A549 (cell line): ENCODE results near the gene CDR2. TPM values are rescaled to one million over a fixed set of nuclear protein-coding genes. Genes with fewer than 3 reads are reported as not detected.

Source experiments
- ATAC-seq, 2 experiments: fragments of 200-7000 bp in 1 of 2; fragments of >200 bp in 1 of 2; cut with Nextera tagmentation in 1 of 2; cut with Tn5 transposase in 1 of 2; 3 replicates each; pipeline versions ENCODE4 v1.8.0 to v1.9.1; 2018 to 2020; ENCODE audit warnings: mild to moderate bottlenecking in 1 of 2, moderate library complexity in 1 of 2
- CTCF ChIA-PET: fragments of 300-600 bp; sonication (Branson Sonifier 250); formaldehyde crosslinking; extraction: SDS; loops from one replicate; lab custom pipeline; 2021; ENCODE audit warnings: antibody characterized with exemption, inconsistent platforms; lab: Yijun Ruan, JAX
- POLR2A ChIA-PET: fragments of 350-600 bp; formaldehyde crosslinking; extraction: SDS; loops from one replicate; lab custom pipeline; 2021; ENCODE audit warnings: antibody characterized with exemption, inconsistent platforms; lab: Yijun Ruan, JAX
- DNase-seq, 2 experiments: peaks; one replicate each; pipeline versions ENCODE4 v3.0.0 to v3.0.0-alpha.2; 2011 to 2016; ENCODE audit warnings: low read depth in 1 of 2, low spot score in 1 of 2
- FAIRE-seq: peaks from 2 replicates; lab custom pipeline; 2011; peaks lifted over from hg19 to GRCh38; lab: Jason Lieb, UNC
- H3K27ac ChIP-seq, 2 experiments: fragments of >200 bp; sonication (Bioruptor Twin); formaldehyde crosslinking; 3 replicates each; pipeline ENCODE4 v1.5.1; 2016 to 2017
- H3K4me1 ChIP-seq: fragments of >200 bp; sonication (Bioruptor Twin); formaldehyde crosslinking; 3 replicates; pipeline ENCODE4 v1.6.1; 2016
- H3K4me2 ChIP-seq: fragments of >200 bp; sonication (Bioruptor Twin); formaldehyde crosslinking; 3 replicates; pipeline ENCODE4 v1.6.1; 2016
- H3K4me3 ChIP-seq: fragments of >200 bp; sonication (Bioruptor Twin); formaldehyde crosslinking; 3 replicates; pipeline ENCODE4 v1.5.1; 2016
- H3K9me3 ChIP-seq: fragments of >200 bp; sonication (Bioruptor Twin); formaldehyde crosslinking; 3 replicates; pipeline ENCODE4 v1.6.1; 2016
- CEBPB ChIP-seq, 2 experiments: fragments of >200 bp in 1 of 2; sonication (Bioruptor Twin) in 1 of 2; formaldehyde crosslinking in 1 of 2; IDR thresholded peaks; 2 replicates each; pipeline ENCODE4 v1.6.1; 2012 to 2016
- CHD2 ChIP-seq: fragments of 150-350 bp; IDR thresholded peaks from 2 replicates; pipeline ENCODE4 v1.6.1; 2014; ENCODE audit warnings: low read length; ENCODE audit not compliant: partially characterized antibody
- EP300 ChIP-seq, 2 experiments: fragments of >200 bp; sonication (Bioruptor Twin); formaldehyde crosslinking; IDR thresholded peaks; 2 replicates in 1 of 2; 3 replicates in 1 of 2; pipeline ENCODE4 v1.6.1; 2016 to 2017
- FOSB ChIP-seq: fragments of 250-450 bp; sonication (Bioruptor Pico); IDR thresholded peaks from 2 replicates; pipeline ENCODE4 v1.5.0; 2020; ENCODE audit warnings: mild to moderate bottlenecking, moderate library complexity
- FOXS1 ChIP-seq: fragments of 250-450 bp; sonication (Bioruptor Pico); IDR thresholded peaks from 2 replicates; pipeline ENCODE4 v1.5.0; 2020; ENCODE audit warnings: mild to moderate bottlenecking, moderate library complexity
- GATA3 ChIP-seq: IDR thresholded peaks from 2 replicates; pipeline ENCODE4 v1.6.1; 2012; ENCODE audit warnings: borderline replicate concordance
- HEYL ChIP-seq: fragments of 250-450 bp; sonication (Bioruptor Pico); IDR thresholded peaks from 2 replicates; pipeline ENCODE4 v1.8.0; 2021; ENCODE audit warnings: mild to moderate bottlenecking, moderate library complexity
- JUNB ChIP-seq: fragments of >200 bp; sonication (Bioruptor Twin); formaldehyde crosslinking; IDR thresholded peaks from 2 replicates; pipeline ENCODE4 v1.6.1; 2016
- KDM1A ChIP-seq: fragments of 200-600 bp; sonication (generic); IDR thresholded peaks from 2 replicates; pipeline ENCODE4 v1.6.1; 2016; ENCODE audit warnings: low read depth, mild to moderate bottlenecking
- MAFK ChIP-seq: fragments of 450-650 bp; IDR thresholded peaks from 2 replicates; pipeline ENCODE4 v1.6.1; 2014; ENCODE audit not compliant: partially characterized antibody
- MYC ChIP-seq: IDR thresholded peaks from 2 replicates; pipeline ENCODE4 v1.6.1; 2012; ENCODE audit warnings: mild to moderate bottlenecking, inconsistent platforms, low read length, improper control_type of control experiment, borderline replicate concordance
- NFE2L2 ChIP-seq: fragments of 150-350 bp; conservative IDR thresholded peaks from 2 replicates; pipeline ENCODE4 v1.6.1; 2014; ENCODE audit warnings: low read length
- NPAS2 ChIP-seq: fragments of 250-450 bp; sonication (Bioruptor Pico); IDR thresholded peaks from 2 replicates; pipeline ENCODE4 v1.8.0; 2022; ENCODE audit warnings: mild to moderate bottlenecking, moderate library complexity, borderline replicate concordance
- NR3C1 ChIP-seq: fragments of >200 bp; sonication (Bioruptor Twin); formaldehyde crosslinking; IDR thresholded peaks from 3 replicates; pipeline ENCODE4 v1.6.1; 2017
- RAD21 ChIP-seq, 2 experiments: fragments of >200 bp in 1 of 2; sonication (Bioruptor Twin) in 1 of 2; formaldehyde crosslinking in 1 of 2; IDR thresholded peaks in 1 of 2; conservative IDR thresholded peaks in 1 of 2; 2 replicates in 1 of 2; 3 replicates in 1 of 2; pipeline ENCODE4 v1.6.1; 2012 to 2018; ENCODE audit warnings: inconsistent platforms in 1 of 2
- TP53 ChIP-seq: fragments of 250-450 bp; sonication (Bioruptor Pico); IDR thresholded peaks from 2 replicates; pipeline ENCODE4 v1.5.0; 2021; ENCODE audit warnings: mild to moderate bottlenecking, moderate library complexity
- ZNF302 ChIP-seq: fragments of 250-450 bp; sonication (Bioruptor Pico); IDR thresholded peaks from 2 replicates; pipeline ENCODE4 v1.9.0; 2021; ENCODE audit warnings: inconsistent platforms, mild to moderate bottlenecking, moderate library complexity
- WGBS: methylation state at CpG from one replicate; pipeline ENCODE4 v1.1.6; 2017; ENCODE audit errors: missing lambda C conversion rate; 5-methylcytosine and 5-hydroxymethylcytosine counted together
- polyA plus RNA-seq, 4 experiments: library from polyadenylated mRNA; depleted of rRNA in 3 of 4; stranded (reverse); fragments of >200 nt; fragmentation: RNase III in 1 of 4; extraction: RNeasy Plus Mini Kit Qiagen cat#74134 plus additional on column Dnase treatment in 1 of 4; gene quantifications; 2 replicates in 3 of 4; 3 replicates in 1 of 4; pipeline ENCODE4 v1.2.3, GENCODE V29; 2011 to 2017
- TF ChIP-seq, protein P1 (sequence below): fragments of 450-650 bp; IDR thresholded peaks from 2 replicates; pipeline ENCODE4 v1.6.1; 2014; ENCODE audit warnings: antibody characterized with exemption
- TF ChIP-seq, protein P2 (sequence below): fragments of >200 bp; sonication (Bioruptor Twin); formaldehyde crosslinking; IDR thresholded peaks from 2 replicates; pipeline ENCODE4 v1.6.1; 2016
- TF ChIP-seq, protein P3 (sequence below): IDR thresholded peaks from 2 replicates; pipeline ENCODE4 v1.6.1; 2012
- TF ChIP-seq, protein P4 (sequence below): IDR thresholded peaks from 2 replicates; pipeline ENCODE4 v1.6.1; 2012; ENCODE audit warnings: low read depth, borderline replicate concordance

CDR2 gene
- polyA plus RNA-seq, 2 of the 4 experiments (the other 2 are of a cell fraction), result 29.3 to 44.3 TPM

GRCh38 chr16:22340945-22341344 lies 33.5 kb downstream of the CDR2 start:
- Histone ChIP-seq H3K4me1 (no peaks in the 10 kb centered on the region), H3K4me2 (no peak overlapping the region), H3K9me3 (peaks cover 45% of the 10 kb centered on the region), H3K27ac (no peak overlapping the region), H3K4me3 (no peak overlapping the region)
- CTCF ChIA-PET, result interaction anchor here (0.8 kb wide), 1 partner anchor 22 kb away, joined by 4 read pairs; no protein-coding TSS in a partner anchor
- TF ChIP-seq CHD2 (no peak), KDM1A (no peak), HEYL (CRISPR knock-in tag) (no peak), NFE2L2 (no peak)
- TF ChIP-seq, protein P1, sequence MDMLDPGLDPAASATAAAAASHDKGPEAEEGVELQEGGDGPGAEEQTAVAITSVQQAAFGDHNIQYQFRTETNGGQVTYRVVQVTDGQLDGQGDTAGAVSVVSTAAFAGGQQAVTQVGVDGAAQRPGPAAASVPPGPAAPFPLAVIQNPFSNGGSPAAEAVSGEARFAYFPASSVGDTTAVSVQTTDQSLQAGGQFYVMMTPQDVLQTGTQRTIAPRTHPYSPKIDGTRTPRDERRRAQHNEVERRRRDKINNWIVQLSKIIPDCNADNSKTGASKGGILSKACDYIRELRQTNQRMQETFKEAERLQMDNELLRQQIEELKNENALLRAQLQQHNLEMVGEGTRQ, result no peak
- TF ChIP-seq, protein P2, sequence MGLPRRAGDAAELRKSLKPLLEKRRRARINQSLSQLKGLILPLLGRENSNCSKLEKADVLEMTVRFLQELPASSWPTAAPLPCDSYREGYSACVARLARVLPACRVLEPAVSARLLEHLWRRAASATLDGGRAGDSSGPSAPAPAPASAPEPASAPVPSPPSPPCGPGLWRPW, result no peak
- DNase-seq, result no peak
- no peak for ATAC-seq
- POLR2A ChIA-PET, result interaction anchor here (0.7 kb wide), 2 partner anchors 11 to 31 kb away, joined by 6 read pairs; no protein-coding TSS in a partner anchor
- no peak for FAIRE-seq

DNA sequence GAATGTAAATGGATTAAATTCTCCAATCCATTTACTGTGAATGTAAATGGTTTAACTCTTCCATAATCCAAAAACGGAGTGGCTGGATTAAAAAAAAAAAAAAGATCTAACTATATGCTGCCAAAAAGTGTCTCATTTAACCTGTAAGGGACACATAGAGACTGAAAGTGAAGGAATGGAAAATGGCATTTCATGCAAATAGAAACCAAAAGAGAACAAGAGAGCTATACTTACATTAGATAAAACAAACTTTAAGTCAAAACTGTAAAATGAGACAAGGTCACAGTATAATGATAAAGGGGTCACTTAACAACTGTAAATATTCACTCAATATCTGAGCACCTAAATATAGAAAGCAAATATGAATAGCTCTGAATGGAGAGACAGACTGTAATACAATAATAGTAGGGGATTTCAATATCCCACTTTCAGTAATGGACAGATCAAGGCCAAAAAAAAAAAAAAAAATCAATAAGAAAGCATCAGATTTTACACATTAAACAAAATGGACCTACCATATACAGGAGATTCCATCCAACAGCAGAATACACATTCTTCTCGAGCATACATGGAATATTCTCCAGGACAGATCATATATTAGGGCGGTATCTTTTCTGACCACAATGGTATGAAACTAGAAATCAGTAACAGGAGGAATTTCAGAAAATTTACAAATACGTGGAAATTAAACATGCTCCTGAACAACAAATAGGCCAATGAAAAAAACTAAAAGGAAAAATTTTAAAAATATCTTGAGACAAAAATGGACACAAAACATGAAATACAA lies 36.4 kb downstream of the CDR2 start:
- 90% methylated on average over 4 of the region's 4 CpGs for WGBS
- ChIA-PET POLR2A (no interaction called here), CTCF (interaction anchor here (0.5 to 3.4 kb wide), 5 partner anchors 17 to 536 kb away, joined by 3 to 14 read pairs (median 4); no protein-coding TSS in a partner anchor)
- H3K4me2 ChIP-seq, result no peak overlapping the region
- ATAC-seq (no peak), DNase-seq (no peak)
- H3K4me3 ChIP-seq, result no peak overlapping the region
- TF ChIP-seq RAD21 (conservative IDR thresholded peaks at IDR 0.05 in 1 of 2, IDR thresholded peaks at IDR 0.05 in 1 of 2) (no peak), NPAS2 (no peak), MYC (no peak), FOSB (CRISPR knock-in tag) (no peak), FOXS1 (CRISPR knock-in tag) (no peak), JUNB (no peak), GATA3 (no peak), NR3C1 (no peak), EP300 (IDR thresholded peaks at IDR 0.05) (no peak), TP53 (CRISPR knock-in tag) (no peak), ZNF302 (no peak), MAFK (no peak), CEBPB (IDR thresholded peaks at IDR 0.05) (no peak), KDM1A (no peak)
- TF ChIP-seq, all 56 proteins: peak for 0
- Histone ChIP-seq H3K4me1 (no peaks in the 10 kb centered on the region), H3K9me3 (peaks cover 45% of the 10 kb centered on the region), H3K27ac (no peak overlapping the region)
- no peak for FAIRE-seq

DNA sequence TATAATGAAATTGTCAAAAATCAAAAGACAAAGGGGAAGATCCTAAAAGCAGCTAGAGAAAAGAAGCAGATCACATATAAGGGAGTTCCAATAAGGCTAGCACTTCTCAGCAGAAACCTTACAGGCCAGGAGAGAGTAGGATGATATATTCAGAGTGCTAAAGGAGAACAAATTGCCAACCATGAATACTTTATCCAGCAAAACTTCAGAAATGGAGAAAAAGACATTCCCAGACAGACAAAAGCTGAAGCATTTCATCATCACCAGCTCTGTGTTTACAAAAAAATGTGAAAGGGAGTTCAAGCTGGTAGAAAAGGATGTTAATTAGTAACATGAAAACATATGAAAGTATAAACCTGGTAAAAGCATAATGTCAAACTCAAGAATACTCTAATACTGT lies 37.4 kb downstream of the CDR2 start:
- no peak for FAIRE-seq
- Histone ChIP-seq H3K4me2 (no peak overlapping the region), H3K9me3 (peaks cover 45% of the 10 kb centered on the region), H3K27ac (no peak overlapping the region), H3K4me1 (no peaks in the 10 kb centered on the region), H3K4me3 (no peak overlapping the region)
- ChIA-PET CTCF (interaction anchor here (0.8 to 3.4 kb wide), 4 partner anchors 16 to 45 kb away, joined by 3 to 14 read pairs (median 6); no protein-coding TSS in a partner anchor), POLR2A (no interaction called here)
- no peak for DNase-seq
- TF ChIP-seq, protein P3, sequence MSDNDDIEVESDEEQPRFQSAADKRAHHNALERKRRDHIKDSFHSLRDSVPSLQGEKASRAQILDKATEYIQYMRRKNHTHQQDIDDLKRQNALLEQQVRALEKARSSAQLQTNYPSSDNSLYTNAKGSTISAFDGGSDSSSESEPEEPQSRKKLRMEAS, result no peak
- TF ChIP-seq, protein P4, sequence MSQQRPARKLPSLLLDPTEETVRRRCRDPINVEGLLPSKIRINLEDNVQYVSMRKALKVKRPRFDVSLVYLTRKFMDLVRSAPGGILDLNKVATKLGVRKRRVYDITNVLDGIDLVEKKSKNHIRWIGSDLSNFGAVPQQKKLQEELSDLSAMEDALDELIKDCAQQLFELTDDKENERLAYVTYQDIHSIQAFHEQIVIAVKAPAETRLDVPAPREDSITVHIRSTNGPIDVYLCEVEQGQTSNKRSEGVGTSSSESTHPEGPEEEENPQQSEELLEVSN, result no peak
- TF ChIP-seq CHD2, result no peak
- ATAC-seq, result no peak
